ENCODE data around the gene PLEKHG4B.
"Not testable (repeated sequence)": the region's sequence is repeated elsewhere in the genome, so short reads cannot be mapped to it uniquely, and the experiment has no call there.

Gene PLEKHG4B

DNA sequence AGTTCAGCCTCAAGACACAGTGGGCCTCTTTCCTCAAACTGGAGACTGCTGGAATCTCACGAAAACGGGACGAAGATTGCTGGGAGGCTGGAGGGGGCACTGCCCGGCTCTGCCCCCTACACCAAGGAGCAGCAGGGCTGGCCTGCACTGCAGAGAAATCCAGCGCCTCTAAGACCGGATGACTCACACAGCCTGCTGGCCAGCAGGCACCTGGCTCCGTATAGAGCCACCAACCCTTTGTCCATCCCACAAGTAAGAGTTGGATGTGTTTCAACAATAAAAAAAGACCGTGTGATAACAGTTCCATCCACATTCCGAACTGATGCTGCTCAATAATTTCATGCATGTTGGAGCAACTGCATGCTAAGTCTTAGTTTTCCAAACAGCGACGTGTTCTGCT is 114.4 kb downstream of the PLEKHG4B start:
- Histone ChIP-seq H3K9me3 (ENCODE audit: control insufficient read depth, low read length) (no peaks in the 10 kb centered on the region), H3K36me3 (ENCODE audit: control insufficient read depth, insufficient read depth, low read length) (peaks cover 53% of the 10 kb centered on the region), H3K27ac (ENCODE audit: insufficient read depth, low read length, poor library complexity, severe bottlenecking) (no peak overlapping the region), H3K27me3 (replicated peaks; ENCODE audit: control insufficient read depth, insufficient read depth, low read length, poor library complexity, severe bottlenecking) (no peaks in the 10 kb centered on the region), H3K4me3 (ENCODE audit: insufficient read depth, low read depth, low read length, poor library complexity, severe bottlenecking) (no peak overlapping the region), H3K4me1 (ENCODE audit: control insufficient read depth, insufficient read depth, low read length, poor library complexity, severe bottlenecking) (no peaks in the 10 kb centered on the region)
- DNase-seq = no peak

DNA sequence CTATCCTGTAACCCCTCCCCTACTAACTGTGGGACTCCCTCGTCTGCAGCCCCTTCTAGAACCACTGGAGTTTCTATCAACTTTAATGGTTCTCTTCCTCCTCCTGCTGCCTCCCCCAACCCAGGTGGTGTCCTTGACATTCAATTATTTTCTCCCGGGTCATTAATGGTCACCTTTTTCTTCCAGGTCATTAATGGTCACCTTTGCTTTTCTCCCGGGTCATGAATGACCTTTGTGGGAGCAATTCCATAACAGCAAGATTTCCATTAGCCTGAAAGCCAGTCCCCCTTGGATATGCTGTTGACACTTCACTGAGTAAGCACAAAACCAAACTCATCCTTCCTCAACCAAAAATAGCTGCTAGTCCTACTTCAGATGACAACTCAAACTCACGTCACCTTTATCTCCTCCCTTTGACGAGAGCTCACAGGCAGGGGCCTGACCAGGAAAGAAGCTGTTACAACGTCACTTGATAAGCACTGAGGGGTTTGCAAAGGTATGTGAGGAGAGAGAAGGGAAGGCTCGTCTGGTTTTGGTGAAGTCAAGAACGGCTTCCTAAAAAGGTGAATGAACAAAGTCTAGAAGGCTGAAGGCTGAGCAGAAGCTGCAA is 115.1 kb downstream of the PLEKHG4B start:
- no peak overlapping the region for H3K4me3 ChIP-seq (ENCODE audit: insufficient read depth, low read depth, low read length, poor library complexity, severe bottlenecking)
- no peaks in the 10 kb centered on the region for H3K9me3 ChIP-seq (ENCODE audit: control insufficient read depth, low read length)
- no peaks in the 10 kb centered on the region for H3K4me1 ChIP-seq (ENCODE audit: control insufficient read depth, insufficient read depth, low read length, poor library complexity, severe bottlenecking)
- DNase-seq = no peak
- H3K27me3 ChIP-seq (replicated peaks; ENCODE audit: control insufficient read depth, insufficient read depth, low read length, poor library complexity, severe bottlenecking) = no peaks in the 10 kb centered on the region
- no peak overlapping the region for H3K27ac ChIP-seq (ENCODE audit: insufficient read depth, low read length, poor library complexity, severe bottlenecking)
- H3K36me3 ChIP-seq (ENCODE audit: control insufficient read depth, insufficient read depth, low read length) = peaks cover 53% of the 10 kb centered on the region

- Histone ChIP-seq H3K27me3 (replicated peaks; ENCODE audit: control insufficient read depth, insufficient read depth, low read length, poor library complexity, severe bottlenecking) (no peaks in the 10 kb centered on the region), H3K9me3 (ENCODE audit: control insufficient read depth, low read length) (no peaks in the 10 kb centered on the region), H3K27ac (ENCODE audit: insufficient read depth, low read length, poor library complexity, severe bottlenecking) (no peak overlapping the region), H3K4me3 (ENCODE audit: insufficient read depth, low read depth, low read length, poor library complexity, severe bottlenecking) (no peak overlapping the region), H3K36me3 (ENCODE audit: control insufficient read depth, insufficient read depth, low read length) (peaks cover 53% of the 10 kb centered on the region), H3K4me1 (ENCODE audit: control insufficient read depth, insufficient read depth, low read length, poor library complexity, severe bottlenecking) (no peaks in the 10 kb centered on the region)
- DNase-seq = no peak
Measured at GRCh38 chr5:207599-207998, 115.6 kb downstream of the PLEKHG4B start.

DNA sequence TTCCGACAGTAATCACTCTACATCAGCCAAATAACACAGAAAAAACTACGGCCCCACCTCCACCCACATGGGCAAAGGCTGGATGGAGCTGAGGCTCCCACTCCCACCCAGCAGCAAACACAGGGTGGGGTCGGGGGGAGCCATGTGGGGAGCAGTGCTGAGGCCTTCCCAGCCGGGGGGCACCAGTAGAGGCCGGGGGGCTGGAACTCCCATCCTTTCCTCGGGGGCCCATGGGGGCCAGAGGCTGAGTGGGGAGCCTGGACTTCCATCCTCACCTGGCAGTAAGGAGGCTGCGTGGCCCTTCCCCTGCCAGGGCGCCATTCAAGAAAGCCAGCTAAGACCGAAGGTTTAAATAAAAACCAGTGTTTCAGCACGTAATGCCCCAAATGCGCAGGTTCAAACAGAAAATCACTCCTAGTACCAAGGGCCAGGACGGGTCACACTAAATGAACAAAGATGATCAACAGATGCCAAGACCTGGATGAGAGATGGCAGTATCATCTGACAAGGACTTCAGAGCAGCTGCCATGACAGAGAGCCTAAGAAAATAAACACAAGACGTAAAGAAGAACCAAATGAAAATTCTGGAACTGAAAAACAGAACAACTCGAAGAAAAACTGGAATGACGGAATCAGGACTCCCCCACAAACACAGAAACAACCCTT is 116.6 kb downstream of the PLEKHG4B start:
- Histone ChIP-seq H3K36me3 (ENCODE audit: control insufficient read depth, insufficient read depth, low read length) (peaks cover 49% of the 10 kb centered on the region), H3K9me3 (ENCODE audit: control insufficient read depth, low read length) (no peaks in the 10 kb centered on the region), H3K27me3 (replicated peaks; ENCODE audit: control insufficient read depth, insufficient read depth, low read length, poor library complexity, severe bottlenecking) (no peaks in the 10 kb centered on the region), H3K4me3 (ENCODE audit: insufficient read depth, low read depth, low read length, poor library complexity, severe bottlenecking) (no peak overlapping the region), H3K27ac (ENCODE audit: insufficient read depth, low read length, poor library complexity, severe bottlenecking) (no peak overlapping the region), H3K4me1 (ENCODE audit: control insufficient read depth, insufficient read depth, low read length, poor library complexity, severe bottlenecking) (no peaks in the 10 kb centered on the region)
- DNase-seq = no peak

- Histone ChIP-seq H3K36me3 (ENCODE audit: control insufficient read depth, insufficient read depth, low read length) (peaks cover 4% of the 10 kb centered on the region), H3K27ac (ENCODE audit: insufficient read depth, low read length, poor library complexity, severe bottlenecking) (no peak overlapping the region), H3K27me3 (replicated peaks; ENCODE audit: control insufficient read depth, insufficient read depth, low read length, poor library complexity, severe bottlenecking) (no peaks in the 10 kb centered on the region), H3K9me3 (ENCODE audit: control insufficient read depth, low read length) (no peaks in the 10 kb centered on the region), H3K4me3 (ENCODE audit: insufficient read depth, low read depth, low read length, poor library complexity, severe bottlenecking) (no peak overlapping the region), H3K4me1 (ENCODE audit: control insufficient read depth, insufficient read depth, low read length, poor library complexity, severe bottlenecking) (no peaks in the 10 kb centered on the region)
- DNase-seq = no peak
Measured at GRCh38 chr5:213803-214395, 121.9 kb downstream of the PLEKHG4B start.

DNA sequence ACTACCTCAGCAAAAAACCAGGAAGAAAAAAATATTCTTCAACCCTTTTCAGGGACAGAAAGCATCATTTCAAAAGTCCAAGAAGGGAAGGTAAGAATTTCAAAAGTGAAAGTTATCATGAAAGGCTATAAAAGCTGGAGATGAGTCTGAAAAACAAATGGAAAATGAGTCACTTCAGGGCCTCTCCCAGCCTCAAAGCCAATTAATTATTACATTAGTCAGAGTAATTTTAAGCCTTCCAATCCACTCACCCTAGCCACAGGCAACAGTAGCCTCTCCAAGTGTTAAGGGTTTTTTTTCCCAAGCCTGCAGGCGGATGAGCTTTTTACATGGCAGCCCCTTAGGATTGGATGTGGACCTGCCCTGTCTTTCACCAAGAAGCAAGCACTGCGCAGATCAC is 123.3 kb downstream of the PLEKHG4B start:
- not testable (repeated sequence) for H3K4me3 ChIP-seq (ENCODE audit: insufficient read depth, low read depth, low read length, poor library complexity, severe bottlenecking); H3K27ac ChIP-seq (ENCODE audit: insufficient read depth, low read length, poor library complexity, severe bottlenecking); H3K36me3 ChIP-seq (ENCODE audit: control insufficient read depth, insufficient read depth, low read length); H3K4me1 ChIP-seq (ENCODE audit: control insufficient read depth, insufficient read depth, low read length, poor library complexity, severe bottlenecking); H3K9me3 ChIP-seq (ENCODE audit: control insufficient read depth, low read length); H3K27me3 ChIP-seq (replicated peaks; ENCODE audit: control insufficient read depth, insufficient read depth, low read length, poor library complexity, severe bottlenecking); DNase-seq

GRCh38 chr5:216076-216475 is 124.1 kb downstream of the PLEKHG4B start:
- not testable (repeated sequence) for H3K27me3 ChIP-seq (replicated peaks; ENCODE audit: control insufficient read depth, insufficient read depth, low read length, poor library complexity, severe bottlenecking); DNase-seq; H3K4me1 ChIP-seq (ENCODE audit: control insufficient read depth, insufficient read depth, low read length, poor library complexity, severe bottlenecking)

DNA sequence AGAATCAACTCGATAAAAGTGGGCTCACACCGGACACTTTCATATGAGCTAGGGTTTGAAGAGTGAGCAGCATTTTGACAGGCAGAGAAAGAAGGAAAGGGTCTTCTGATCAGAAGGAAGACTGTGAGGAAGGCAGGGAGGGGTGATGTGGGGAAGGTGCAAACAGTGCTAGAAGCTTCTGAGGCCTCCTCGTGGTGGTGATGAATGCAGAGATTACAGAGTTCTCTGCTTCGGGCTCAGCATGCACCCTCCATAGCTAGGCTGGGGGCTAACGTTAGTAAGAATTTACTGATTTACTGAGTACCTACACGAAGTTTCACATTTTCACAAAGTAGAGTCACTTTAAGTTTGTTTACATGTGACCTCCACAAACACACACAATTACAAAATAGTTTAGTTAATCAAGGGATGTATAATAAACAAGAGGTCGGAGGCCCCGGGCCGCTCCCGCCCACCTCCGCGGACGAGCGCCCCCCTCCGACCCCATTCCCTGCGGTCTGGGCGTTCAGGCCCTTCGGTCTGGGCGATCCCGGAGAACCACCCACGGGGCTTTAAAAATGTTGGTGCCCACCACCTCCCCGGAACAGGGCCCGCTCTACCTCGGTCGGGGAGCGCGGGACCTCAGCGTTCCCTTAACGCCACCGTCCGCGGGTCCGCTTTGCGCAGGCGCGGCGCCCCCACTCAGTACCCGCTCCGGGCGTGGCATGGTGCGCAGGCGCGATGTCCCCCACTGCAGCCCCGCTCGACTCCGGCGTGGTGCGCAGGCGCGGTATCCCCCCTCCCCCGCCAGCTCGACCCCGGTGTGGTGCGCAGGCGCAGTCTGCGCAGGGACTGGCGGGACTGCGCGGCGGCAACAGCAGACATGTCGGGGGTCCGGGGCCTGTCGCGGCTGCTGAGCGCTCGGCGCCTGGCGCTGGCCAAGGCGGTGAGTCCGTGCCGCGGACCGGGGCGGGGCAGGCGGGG is 125.8 kb downstream of the PLEKHG4B start, which contains the start of the genes CCDC127 and SDHA:
CCDC127 (minus strand) TSS at position 660 of the 963 bp plus-strand sequence. CDS start 1,304 bp downstream, outside the sequence.
SDHA (plus strand) TSS at position 827 of the 963 bp plus-strand sequence; CDS start at position 863, 36 bp downstream.
- not testable (repeated sequence) for H3K4me1 ChIP-seq (ENCODE audit: control insufficient read depth, insufficient read depth, low read length, poor library complexity, severe bottlenecking); H3K27me3 ChIP-seq (replicated peaks; ENCODE audit: control insufficient read depth, insufficient read depth, low read length, poor library complexity, severe bottlenecking); H3K9me3 ChIP-seq (ENCODE audit: control insufficient read depth, low read length); H3K36me3 ChIP-seq (ENCODE audit: control insufficient read depth, insufficient read depth, low read length)
- DNase-seq = peak; percentile 95 to 98 (median 98)
- H3K4me3 ChIP-seq (ENCODE audit: insufficient read depth, low read depth, low read length, poor library complexity, severe bottlenecking) = peak within 1 kb of the TSS; percentile 92
- peak within 1 kb of the TSS; percentile 87 for H3K27ac ChIP-seq (ENCODE audit: insufficient read depth, low read length, poor library complexity, severe bottlenecking)

More at GRCh38 chr5:216076-216475, 124.1 kb downstream of the PLEKHG4B start:
- not testable (repeated sequence) for H3K9me3 ChIP-seq (ENCODE audit: control insufficient read depth, low read length); H3K27ac ChIP-seq (ENCODE audit: insufficient read depth, low read length, poor library complexity, severe bottlenecking); H3K36me3 ChIP-seq (ENCODE audit: control insufficient read depth, insufficient read depth, low read length); H3K4me3 ChIP-seq (ENCODE audit: insufficient read depth, low read depth, low read length, poor library complexity, severe bottlenecking)

GRCh38 chr5:218457-219291 is 126.7 kb downstream of the PLEKHG4B start:
- H3K27ac ChIP-seq (ENCODE audit: insufficient read depth, low read length, poor library complexity, severe bottlenecking) = peak overlapping the region; percentile 87
- H3K36me3 ChIP-seq (ENCODE audit: control insufficient read depth, insufficient read depth, low read length) = peaks cover 4% of the 10 kb centered on the region
- no peak for DNase-seq
- H3K4me1 ChIP-seq (ENCODE audit: control insufficient read depth, insufficient read depth, low read length, poor library complexity, severe bottlenecking) = peaks cover 9% of the 10 kb centered on the region
- no peaks in the 10 kb centered on the region for H3K9me3 ChIP-seq (ENCODE audit: control insufficient read depth, low read length)
- H3K27me3 ChIP-seq (replicated peaks; ENCODE audit: control insufficient read depth, insufficient read depth, low read length, poor library complexity, severe bottlenecking) = no peaks in the 10 kb centered on the region
- H3K4me3 ChIP-seq (ENCODE audit: insufficient read depth, low read depth, low read length, poor library complexity, severe bottlenecking) = peak overlapping the region; percentile 92

Measured in effector memory CD4-positive, alpha-beta T cell (primary cell).